GM19238 (cell line): ENCODE data around the gene KATNAL2.
A peak's percentile ranks its signal among the peaks of the same experiment; 100 is the strongest.

Experiments
- DNase-seq: peaks from one replicate; pipeline ENCODE4 v3.0.0; 2011; ENCODE audit warnings: low spot score; ENCODE audit not compliant: insufficient read length

KATNAL2 gene

GRCh38 chr18:47110492-47111274, 193.3 kb downstream of the KATNAL2 start:
- DNase-seq: no peak

- DNase-seq: no peak
These were observed 196.6 kb downstream of the KATNAL2 start for GRCh38 chr18:47113796-47114540.

GRCh38 chr18:47115205-47115604, 197.8 kb downstream of the KATNAL2 start:
- DNase-seq: no peak

- DNase-seq: no peak
These were observed 201.6 kb downstream of the KATNAL2 start for GRCh38 chr18:47118981-47119380.

- DNase-seq: no peak
These were observed 203.0 kb downstream of the KATNAL2 start for GRCh38 chr18:47120428-47120827.

GRCh38 chr18:47121146-47121545, 203.7 kb downstream of the KATNAL2 start:
- DNase-seq: no peak

- no peak for DNase-seq
These were observed 223.9 kb downstream of the KATNAL2 start for GRCh38 chr18:47141289-47141688.

- no peak for DNase-seq
These were observed 225.8 kb downstream of the KATNAL2 start for GRCh38 chr18:47143153-47143552.

- DNase-seq: no peak
These were observed 226.6 kb downstream of the KATNAL2 start for GRCh38 chr18:47143899-47144485.

- DNase-seq: no peak
These were observed 228.8 kb downstream of the KATNAL2 start for GRCh38 chr18:47146206-47146605.

GRCh38 chr18:47149457-47150028, 232.1 kb downstream of the KATNAL2 start:
- no peak for DNase-seq

- peak; percentile 70 for DNase-seq
These were observed 232.8 kb downstream of the KATNAL2 start, which contains the start of gene HDHD2 for GRCh38 chr18:47150029-47150823. TSS of gene HDHD2 (minus strand) at chr18:47150500. CDS start at chr18:47136439, 14,061 bp downstream.

GRCh38 chr18:47150824-47151366, 233.5 kb downstream of the KATNAL2 start:
- no peak for DNase-seq

- DNase-seq: no peak
These were observed 234.0 kb downstream of the KATNAL2 start for GRCh38 chr18:47151439-47151838.
